Right kidney (tissue), 9 donors: Measurements from ENCODE around the gene MOB1B.
A peak's percentile ranks its signal among the peaks of the same experiment; 100 is the strongest.
"Not testable (repeated sequence)": the region's sequence is repeated elsewhere in the genome, so short reads cannot be mapped to it uniquely, and the experiment has no call there.

Source experiments
- DNase-seq: peaks from one replicate; pipeline ENCODE4 v3.0.0-alpha.2; 2016
- long read RNA-seq, 8 donors: transcript quantifications; one replicate each; lab custom pipeline, GENCODE V29; 2026

Gene MOB1B
- long read RNA-seq, donor 1, full-length matches to known transcripts, result 2 of 2 reads
- long read RNA-seq, donor 1, partial matches to known transcripts, result 0 of 2 reads
- long read RNA-seq, donor 1, other reads (novel, unspliced or antisense), result 0 of 2 reads
- long read RNA-seq, donor 2, full-length matches to known transcripts, result 2 of 2 reads
- long read RNA-seq, donor 2, partial matches to known transcripts, result 0 of 2 reads
- long read RNA-seq, donor 2, other reads (novel, unspliced or antisense), result 0 of 2 reads
- long read RNA-seq, donor 3, full-length matches to known transcripts, result 2 of 2 reads
- long read RNA-seq, donor 3, partial matches to known transcripts, result 0 of 2 reads
- long read RNA-seq, donor 3, other reads (novel, unspliced or antisense), result 0 of 2 reads
- long read RNA-seq, donor 4, full-length matches to known transcripts, result 1 of 1 reads
- long read RNA-seq, donor 4, partial matches to known transcripts, result 0 of 1 reads
- long read RNA-seq, donor 4, other reads (novel, unspliced or antisense), result 0 of 1 reads
- long read RNA-seq, donor 5, full-length matches to known transcripts, result 7 of 7 reads
- long read RNA-seq, donor 5, partial matches to known transcripts, result 0 of 7 reads
- long read RNA-seq, donor 5, other reads (novel, unspliced or antisense), result 0 of 7 reads
- long read RNA-seq, donor 6, full-length matches to known transcripts, result 6 of 6 reads
- long read RNA-seq, donor 6, partial matches to known transcripts, result 0 of 6 reads
- long read RNA-seq, donor 6, other reads (novel, unspliced or antisense), result 0 of 6 reads
- long read RNA-seq, donor 7, full-length matches to known transcripts, result 11 of 11 reads
- long read RNA-seq, donor 7, partial matches to known transcripts, result 0 of 11 reads
- long read RNA-seq, donor 7, other reads (novel, unspliced or antisense), result 0 of 11 reads
- long read RNA-seq, donor 8, full-length matches to known transcripts, result 6 of 6 reads
- long read RNA-seq, donor 8, partial matches to known transcripts, result 0 of 6 reads
- long read RNA-seq, donor 8, other reads (novel, unspliced or antisense), result 0 of 6 reads

DNA sequence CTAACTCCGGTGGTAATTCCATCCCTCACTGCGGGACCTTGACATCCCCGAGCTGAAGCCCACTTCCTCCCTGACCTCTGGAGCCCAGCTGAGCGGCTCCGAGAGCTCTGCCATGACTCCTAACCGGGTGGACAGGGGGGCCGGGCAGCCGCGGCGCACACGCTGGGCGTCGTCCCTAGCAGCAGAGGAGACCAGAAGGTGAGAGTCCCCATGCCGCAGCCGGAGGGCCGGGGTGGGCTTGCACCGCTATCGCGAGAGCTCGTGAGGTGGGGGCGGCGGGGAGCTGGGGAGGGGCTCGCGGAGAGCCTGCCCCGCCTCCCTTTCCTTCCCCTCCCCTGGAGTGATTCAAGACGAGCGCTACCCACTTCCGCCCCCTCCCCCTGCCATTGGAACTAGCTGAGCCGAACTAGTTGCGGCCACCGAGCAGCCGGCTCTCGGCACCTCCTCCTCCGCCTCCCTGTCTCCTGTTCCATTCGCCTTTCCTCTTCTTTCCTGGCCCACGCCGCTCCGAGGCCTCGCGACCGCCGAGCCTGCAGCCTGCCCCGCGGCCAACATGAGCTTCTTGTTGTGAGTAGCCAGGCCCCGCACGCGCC lies at the start of gene MOB1B:
Gene MOB1B (plus strand): TSS at position 386 of the 593 bp plus-strand sequence. CDS start 168 bp downstream, at position 554.
- peak; percentile 94 for DNase-seq

DNA sequence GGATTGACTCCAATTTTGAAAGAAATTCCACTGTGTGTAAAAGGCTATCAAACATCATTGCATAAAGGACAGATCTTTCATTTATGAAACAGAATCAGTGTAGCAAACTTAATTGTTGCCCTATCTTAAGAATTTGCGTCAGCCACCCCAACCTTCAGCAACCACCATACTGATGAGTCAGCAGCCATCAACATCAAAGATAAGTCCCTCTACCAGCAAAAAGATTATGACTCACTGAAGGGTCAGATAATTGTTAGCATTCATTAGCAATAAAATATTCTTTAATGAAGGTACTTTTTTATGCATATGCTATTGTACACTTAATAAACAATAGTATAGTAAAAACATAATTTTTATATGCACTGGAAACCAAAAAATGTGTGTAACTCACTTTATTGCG lies 46.7 kb upstream of the MOB1B start:
- DNase-seq, result no peak

DNA sequence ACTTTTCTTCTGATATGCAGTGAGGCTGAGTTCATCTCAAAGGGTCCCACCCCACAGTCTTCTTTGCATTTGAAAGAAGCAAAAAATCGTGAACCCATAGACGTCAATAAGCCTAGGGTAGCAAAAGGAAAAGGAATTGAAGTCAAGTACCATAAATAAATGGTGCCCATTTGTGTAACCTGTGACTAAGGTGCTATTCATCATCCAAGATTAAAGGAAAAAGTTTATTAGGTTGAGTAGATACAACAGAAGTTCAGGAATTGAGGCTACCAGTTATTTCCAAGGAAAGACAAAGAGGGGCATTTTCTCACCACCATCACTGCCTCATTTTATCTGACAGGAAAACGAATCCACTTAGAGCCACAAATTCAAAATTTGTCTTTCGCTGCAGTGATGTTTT lies 43.7 kb upstream of the MOB1B start:
- no peak for DNase-seq

DNA sequence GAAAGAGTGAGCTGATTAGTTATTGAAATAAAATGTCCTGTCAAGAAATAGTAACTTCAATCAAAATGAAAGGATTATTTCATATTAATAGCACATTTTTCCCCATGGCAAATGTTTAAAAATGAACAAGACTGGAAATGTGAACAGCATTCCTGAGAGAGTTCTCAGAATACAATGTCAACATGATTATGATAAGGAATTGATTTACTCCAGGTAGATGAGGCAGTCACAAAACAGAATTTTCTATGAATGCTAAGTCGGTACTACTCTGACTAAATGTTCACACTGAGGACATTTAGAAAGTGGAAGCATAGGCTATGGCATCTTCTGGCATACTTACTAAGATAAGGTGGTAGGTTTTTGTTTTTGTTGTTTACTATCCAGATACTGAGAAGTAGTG lies 43.1 kb upstream of the MOB1B start:
- DNase-seq, result no peak

GRCh38 chr4:70863099-70863790 lies 38.9 kb upstream of the MOB1B start:
- no peak for DNase-seq

DNA sequence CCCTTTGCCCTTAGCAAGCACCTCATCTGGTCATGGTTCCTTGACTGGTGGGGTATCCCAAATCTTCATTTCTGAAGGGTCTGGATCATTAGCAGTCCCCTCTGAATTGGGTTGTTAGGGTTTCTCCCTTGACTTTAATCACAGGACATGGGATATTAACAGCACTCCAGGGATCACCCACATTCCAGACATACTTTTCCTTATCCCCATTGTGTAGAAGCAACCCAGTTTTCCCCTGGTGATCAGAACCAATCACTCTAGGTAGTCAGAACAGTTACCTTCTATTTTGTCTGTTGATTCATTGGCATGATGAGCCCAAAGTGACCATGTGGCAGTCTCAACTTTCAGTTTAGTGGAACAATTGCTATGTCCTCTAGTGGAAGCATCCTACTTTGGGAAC lies 33.4 kb upstream of the MOB1B start:
- DNase-seq, result no peak

DNA sequence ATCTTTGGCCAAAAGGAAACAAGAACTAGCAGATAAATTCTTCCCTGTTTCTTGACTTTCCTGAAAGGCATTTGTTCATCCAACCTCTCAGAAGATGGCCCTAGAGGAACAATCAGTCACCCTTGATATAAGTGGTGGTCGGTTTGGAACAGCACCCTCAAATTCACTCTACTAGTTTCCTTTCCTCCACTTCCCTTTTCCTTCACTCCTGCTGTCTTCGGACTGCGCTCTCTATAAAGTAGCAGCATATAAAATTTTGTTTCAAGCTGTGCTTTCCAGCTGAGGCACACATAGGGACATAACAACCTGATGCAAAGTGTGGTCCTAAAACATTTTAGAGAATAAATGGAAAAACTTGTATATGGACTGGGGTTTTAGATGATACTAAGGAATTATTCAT lies 29.0 kb upstream of the MOB1B start:
- no peak for DNase-seq

DNA sequence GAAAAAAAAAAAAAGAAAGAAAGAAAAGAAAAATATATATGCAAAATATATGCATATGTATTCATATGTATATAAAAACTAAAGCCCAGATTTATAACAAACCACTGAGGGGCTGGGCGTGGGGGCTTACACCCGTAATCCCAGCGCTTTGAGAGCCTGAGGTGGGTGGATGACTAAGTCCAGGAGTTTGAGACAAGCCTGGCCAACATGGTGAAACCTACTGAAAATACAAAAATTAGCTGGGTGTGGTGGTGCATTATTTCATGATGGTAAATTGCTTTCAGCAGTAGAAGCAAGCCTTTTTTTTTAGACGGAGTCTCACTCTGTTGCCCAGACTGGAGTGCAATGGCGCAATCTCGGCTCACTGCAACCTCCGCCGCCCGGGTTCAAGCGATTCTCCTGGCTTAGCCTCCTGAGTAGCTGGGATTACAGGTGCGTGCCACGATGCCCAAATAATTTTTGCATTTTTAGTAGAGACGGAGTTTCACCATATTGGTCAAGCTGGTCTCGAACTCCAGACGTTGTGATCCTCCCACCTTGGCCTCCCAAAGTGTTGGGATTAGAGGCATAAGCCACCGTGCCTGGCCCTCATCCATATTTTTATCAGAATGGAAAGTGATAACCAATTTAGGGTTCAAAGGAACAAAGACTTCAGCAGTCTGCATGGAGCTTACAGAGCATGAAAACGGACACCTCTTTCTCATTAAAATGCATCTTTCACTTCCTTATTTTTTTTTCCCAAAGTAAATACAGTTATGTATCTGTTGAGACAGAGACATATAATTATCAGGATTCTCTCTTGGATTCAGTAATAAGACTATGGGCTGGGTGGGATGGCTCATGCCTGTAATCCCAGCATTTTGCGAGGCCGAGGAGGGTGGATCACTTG lies 27.7 kb upstream of the MOB1B start:
- no peak for DNase-seq

GRCh38 chr4:70877556-70877955 lies 24.6 kb upstream of the MOB1B start:
- DNase-seq, result no peak

GRCh38 chr4:70880739-70881138 lies 21.4 kb upstream of the MOB1B start:
- DNase-seq, result no peak

DNA sequence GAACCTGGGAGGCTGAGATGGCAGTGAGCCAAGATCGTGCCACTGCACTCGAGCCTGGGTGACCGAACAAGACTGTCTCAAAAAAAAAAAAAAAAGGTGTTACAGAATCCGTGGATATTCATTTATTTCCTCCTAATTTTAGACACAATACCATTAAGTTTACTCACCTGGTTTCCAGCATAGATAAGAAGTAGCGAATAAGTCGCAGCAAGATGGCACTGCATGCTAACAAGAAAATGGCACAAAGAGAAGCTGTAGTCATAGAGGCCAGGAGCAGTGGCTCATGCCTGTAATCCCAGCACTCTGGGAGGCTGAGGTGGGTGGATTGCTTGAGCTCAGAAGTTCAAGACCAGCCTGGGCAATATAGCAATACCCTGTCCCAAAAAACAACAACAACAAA lies 17.0 kb upstream of the MOB1B start:
- no peak for DNase-seq

GRCh38 chr4:70892086-70892769 lies 9.9 kb upstream of the MOB1B start:
- DNase-seq, result no peak

DNA sequence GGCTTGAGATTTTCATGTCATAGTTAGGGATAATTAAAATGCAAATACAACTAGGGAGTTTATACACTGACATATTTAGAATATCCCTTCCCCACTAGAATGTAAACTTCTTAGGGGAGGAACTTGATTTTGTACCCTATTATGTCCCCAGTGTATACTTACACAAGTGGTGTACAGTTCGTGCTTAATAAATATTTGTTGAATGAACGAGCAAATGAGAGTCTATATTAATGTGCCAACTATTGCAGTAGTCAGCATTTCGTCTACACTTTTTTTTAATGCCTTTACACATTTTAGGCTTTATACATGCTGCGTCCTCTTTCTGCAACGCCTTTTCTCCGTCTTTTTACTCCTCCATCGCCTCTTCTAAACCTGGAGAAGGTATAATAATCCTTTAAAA lies 8.4 kb upstream of the MOB1B start:
- DNase-seq, result no peak

GRCh38 chr4:70895405-70895804 lies 6.8 kb upstream of the MOB1B start:
- no peak for DNase-seq

- DNase-seq, result peak; percentile 9
Observed at GRCh38 chr4:70895811-70896491, 6.2 kb upstream of the MOB1B start.

DNA sequence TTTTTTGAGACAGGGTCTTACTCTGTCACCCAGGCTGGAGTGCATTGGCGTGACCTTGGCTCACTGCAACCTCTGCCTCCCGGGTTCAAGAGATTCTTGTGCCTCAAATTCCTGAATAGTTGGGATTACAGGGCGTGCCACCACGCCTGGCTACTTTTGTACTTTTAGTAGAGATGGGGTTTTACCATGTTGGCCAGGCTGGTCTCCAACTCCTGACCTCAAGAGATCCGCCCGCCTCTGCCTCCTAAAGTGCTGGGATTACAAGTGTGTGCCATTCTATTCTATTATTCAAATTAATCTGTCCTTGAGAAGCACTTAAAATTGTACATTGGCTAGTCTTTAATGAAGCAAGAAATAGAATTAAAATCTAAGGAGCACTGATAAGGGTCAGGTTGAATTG lies 3.6 kb upstream of the MOB1B start:
- DNase-seq, result not testable (repeated sequence)

GRCh38 chr4:70901607-70901983 lies 574 bp upstream of the MOB1B start:
- DNase-seq, result no peak

DNA sequence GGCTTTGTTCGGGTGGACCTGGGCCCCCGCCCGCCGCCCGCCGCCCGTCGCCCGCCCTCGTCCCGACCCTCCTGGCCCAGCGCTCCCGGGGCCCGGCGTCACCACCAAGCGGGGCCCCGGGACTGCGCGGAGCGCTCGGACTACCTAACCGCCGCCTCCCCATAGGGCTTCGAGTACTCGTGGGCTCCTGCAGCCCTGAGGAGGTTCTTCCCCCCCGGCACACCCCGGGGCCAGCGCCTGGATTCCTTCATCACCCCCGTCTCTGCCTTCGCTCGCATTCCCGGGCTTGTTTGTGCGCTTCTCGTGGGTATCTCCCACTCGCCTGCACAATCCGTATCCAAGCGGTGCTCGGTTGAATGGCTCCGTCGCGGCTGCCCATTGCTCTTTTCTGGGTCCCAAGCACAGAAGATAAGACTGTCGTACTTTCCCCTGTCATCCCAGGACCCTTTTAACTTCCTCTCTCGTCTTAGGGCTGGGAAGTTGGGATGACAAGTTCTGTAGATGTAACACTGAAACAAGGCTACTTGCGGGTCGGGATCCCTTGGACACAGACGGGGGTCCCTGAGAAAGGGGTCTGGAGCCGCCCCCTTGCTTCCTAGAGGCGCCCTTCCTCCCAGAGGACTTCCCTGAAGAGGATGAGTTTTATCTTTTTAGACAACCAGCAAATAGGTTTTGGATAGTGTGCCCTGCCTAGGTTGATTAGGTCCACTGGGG lies 565 bp downstream of the MOB1B start:
- peak; percentile 86 for DNase-seq

GRCh38 chr4:70903291-70903603 lies 1.1 kb downstream of the MOB1B start:
- no peak for DNase-seq
